GM12892 (cell line): ENCODE measurements around the gene USP40.

ENCODE experiments used
- POLR2A ChIP-seq: IDR thresholded peaks from 2 replicates; pipeline ENCODE4 v1.6.1; 2011; ENCODE audit warnings: low read depth, low read length, control low read depth
- TAF1 ChIP-seq: IDR thresholded peaks from 2 replicates; pipeline ENCODE4 v1.6.1; 2011; ENCODE audit warnings: low read depth, mild to moderate bottlenecking, control low read depth, low read length, borderline replicate concordance

- no peak for TF ChIP-seq TAF1
- TF ChIP-seq POLR2A = no peak
These were observed 124.6 kb downstream of the USP40 start for GRCh38 chr2:233442028-233442310.
